IMR-90 (cell line): ENCODE data around the gene PLCL1. TPM values are rescaled to one million over a fixed set of nuclear protein-coding genes. Genes with fewer than 3 reads are reported as not detected.

Source experiments
- ATAC-seq: fragments of 200-7000 bp; cut with Tn5 transposase; 2 replicates; pipeline ENCODE4 v1.9.1; 2020; ENCODE audit warnings: low read depth, mild to moderate bottlenecking, moderate library complexity
- BruUV-seq: library from RNA; stranded (reverse); fragments of 400-500 nt; replicated peaks from 2 replicates; lab custom pipeline; 2021; lab: Mats Ljungman, UMichigan
- CTCF ChIA-PET: fragments of 300-600 bp; formaldehyde crosslinking; extraction: SDS; loops from one replicate; lab custom pipeline; 2021; ENCODE audit warnings: antibody characterized with exemption; lab: Yijun Ruan, JAX
- POLR2A ChIA-PET: fragments of 300-600 bp; sonication (Branson Sonifier 250); formaldehyde crosslinking; loops from one replicate; lab custom pipeline; 2022; ENCODE audit warnings: antibody characterized with exemption; ENCODE audit not compliant: unreplicated experiment; lab: Charles Lee
- DNase-seq: peaks from one replicate; pipeline ENCODE4 v3.0.0; 2013
- H2AFZ ChIP-seq: replicated peaks from 2 replicates; pipeline ENCODE3; 2013; ENCODE audit warnings: low read length, mild to moderate bottlenecking; ENCODE audit not compliant: poor library complexity
- H2AK5ac ChIP-seq: 2 replicates; pipeline ENCODE4 v1.6.1; 2013; ENCODE audit warnings: low read depth, low read length, inconsistent platforms
- H2AK9ac ChIP-seq: replicated peaks from 2 replicates; pipeline ENCODE3; 2013; ENCODE audit warnings: mild to moderate bottlenecking, low read depth, low read length, moderate library complexity; ENCODE audit not compliant: poor library complexity
- H2BK120ac ChIP-seq: 2 replicates; pipeline ENCODE4 v1.6.1; 2013; ENCODE audit warnings: low read depth, low read length, inconsistent platforms
- H2BK15ac ChIP-seq: 3 replicates; pipeline ENCODE4 v1.6.1; 2013; ENCODE audit warnings: low read depth, low read length, inconsistent platforms
- H2BK20ac ChIP-seq: 2 replicates; pipeline ENCODE4 v1.6.1; 2013; ENCODE audit warnings: low read depth, mild to moderate bottlenecking, inconsistent platforms, low read length, moderate library complexity
- H2BK5ac ChIP-seq: 2 replicates; pipeline ENCODE4 v1.6.1; 2013; ENCODE audit warnings: mild to moderate bottlenecking, low read depth, low read length, inconsistent platforms; ENCODE audit not compliant: poor library complexity, severe bottlenecking
- H3K14ac ChIP-seq: replicated peaks from 2 replicates; pipeline ENCODE4 v1.6.1; 2013; ENCODE audit warnings: low read depth, low read length, inconsistent platforms
- H3K18ac ChIP-seq: 2 replicates; pipeline ENCODE4 v1.6.1; 2013; ENCODE audit warnings: low read depth, low read length, control low read depth
- H3K23ac ChIP-seq: 2 replicates; pipeline ENCODE4 v1.6.1; 2013; ENCODE audit warnings: low read depth, low read length, inconsistent platforms
- H3K27ac ChIP-seq: 2 replicates; pipeline ENCODE4 v1.5.1; 2013; ENCODE audit warnings: mild to moderate bottlenecking, control low read depth, low read length; ENCODE audit not compliant: insufficient read depth
- H3K27me3 ChIP-seq: 2 replicates; pipeline ENCODE4 v1.6.1; 2013; ENCODE audit warnings: low read length; ENCODE audit not compliant: control insufficient read depth, insufficient read depth
- H3K36me3 ChIP-seq: 2 replicates; pipeline ENCODE4 v1.6.1; 2013; ENCODE audit warnings: low read length, mixed read lengths; ENCODE audit not compliant: control insufficient read depth, insufficient read depth
- H3K4ac ChIP-seq: 2 replicates; pipeline ENCODE4 v1.6.1; 2013; ENCODE audit warnings: low read depth, low read length, inconsistent platforms
- H3K4me1 ChIP-seq: 2 replicates; pipeline ENCODE4 v1.6.1; 2013; ENCODE audit warnings: low read length, mixed read lengths; ENCODE audit not compliant: control insufficient read depth, insufficient read depth
- H3K4me2 ChIP-seq: 2 replicates; pipeline ENCODE4 v1.6.1; 2013; ENCODE audit warnings: low read depth, mild to moderate bottlenecking, control low read depth, low read length, moderate library complexity
- H3K4me3 ChIP-seq: 2 replicates; pipeline ENCODE4 v1.5.1; 2013; ENCODE audit warnings: low read depth, mild to moderate bottlenecking, control low read depth, low read length, moderate library complexity; ENCODE audit not compliant: insufficient read depth
- H3K56ac ChIP-seq: 2 replicates; pipeline ENCODE4 v1.6.1; 2013; ENCODE audit warnings: low read length, inconsistent platforms; ENCODE audit not compliant: insufficient read depth; ENCODE audit errors: extremely low read depth
- H3K79me1 ChIP-seq, 2 experiments: 2 replicates each; pipeline ENCODE4 v1.6.1; 2013; ENCODE audit warnings: low read length in 2 of 2, inconsistent platforms in 1 of 2, low read depth in 1 of 2
- H3K9ac ChIP-seq: 2 replicates; pipeline ENCODE4 v1.6.1; 2013; ENCODE audit warnings: low read depth, low read length, control low read depth
- H3K9me1 ChIP-seq: 2 replicates; pipeline ENCODE4 v1.6.1; 2013; ENCODE audit warnings: low read length, inconsistent platforms; ENCODE audit not compliant: insufficient read depth
- H3K9me3 ChIP-seq: 2 replicates; pipeline ENCODE4 v1.6.1; 2013; ENCODE audit warnings: low read length; ENCODE audit not compliant: control insufficient read depth, insufficient read depth
- H4K20me1 ChIP-seq: 2 replicates; pipeline ENCODE4 v1.6.1; 2013; ENCODE audit warnings: low read length, inconsistent platforms; ENCODE audit not compliant: insufficient read depth
- H4K5ac ChIP-seq: 2 replicates; pipeline ENCODE4 v1.6.1; 2013; ENCODE audit warnings: mild to moderate bottlenecking, low read depth, low read length, control low read depth
- H4K8ac ChIP-seq, 2 experiments: 2 replicates each; pipeline ENCODE4 v1.6.1; 2013; ENCODE audit warnings: low read depth in 2 of 2, low read length in 2 of 2, control low read depth in 1 of 2, inconsistent platforms in 1 of 2
- H4K91ac ChIP-seq: 2 replicates; pipeline ENCODE4 v1.6.1; 2013; ENCODE audit warnings: low read depth, low read length, inconsistent platforms; ENCODE audit not compliant: insufficient read depth
- BHLHE40 ChIP-seq: fragments of 150-350 bp; IDR thresholded peaks from 2 replicates; pipeline ENCODE4 v1.6.1; 2016; ENCODE audit warnings: mild to moderate bottlenecking, low read depth, low read length
- CEBPB ChIP-seq: IDR thresholded peaks from 2 replicates; pipeline ENCODE4 v1.6.1; 2012; ENCODE audit warnings: low read depth, low read length, improper control_type of control experiment
- CHD1 ChIP-seq: IDR thresholded peaks from 2 replicates; pipeline ENCODE4 v1.6.1; 2012; ENCODE audit warnings: low read depth, low read length, improper control_type of control experiment
- CTCF ChIP-seq: conservative IDR thresholded peaks from 2 replicates; pipeline ENCODE4 v1.5.1; 2012; ENCODE audit warnings: mild to moderate bottlenecking, low read depth, low read length, improper control_type of control experiment
- ELK1 ChIP-seq: fragments of 150-350 bp; IDR thresholded peaks from 2 replicates; pipeline ENCODE4 v1.6.1; 2016; ENCODE audit warnings: low read depth, mild to moderate bottlenecking, low read length, moderate library complexity, borderline replicate concordance
- FOS ChIP-seq: fragments of 150-350 bp; IDR thresholded peaks from 2 replicates; pipeline ENCODE4 v1.6.1; 2016; ENCODE audit warnings: low read depth, low read length
- MAFK ChIP-seq: IDR thresholded peaks from 2 replicates; pipeline ENCODE4 v1.6.1; 2012; ENCODE audit warnings: low read depth, low read length, improper control_type of control experiment
- MXI1 ChIP-seq: IDR thresholded peaks from 2 replicates; pipeline ENCODE4 v1.6.1; 2012; ENCODE audit warnings: low read depth, mild to moderate bottlenecking, low read length, moderate library complexity, borderline replicate concordance
- NFE2L2 ChIP-seq: fragments of 150-350 bp; IDR thresholded peaks from 2 replicates; pipeline ENCODE4 v1.6.1; 2016; ENCODE audit warnings: low read depth, mild to moderate bottlenecking, low read length
- POLR2A ChIP-seq: IDR thresholded peaks from 2 replicates; pipeline ENCODE4 v1.6.1; 2012; ENCODE audit warnings: mild to moderate bottlenecking, low read depth, low read length
- RCOR1 ChIP-seq: IDR thresholded peaks from 2 replicates; pipeline ENCODE4 v1.6.1; 2012; ENCODE audit warnings: mild to moderate bottlenecking, low read length, improper control_type of control experiment; ENCODE audit not compliant: insufficient replicate concordance
- RFX5 ChIP-seq: IDR thresholded peaks from 2 replicates; pipeline ENCODE4 v1.8.0; 2012; ENCODE audit warnings: low read depth, mild to moderate bottlenecking, low read length, moderate library complexity
- SMC3 ChIP-seq: fragments of 150-350 bp; IDR thresholded peaks from 2 replicates; pipeline ENCODE4 v1.6.1; 2016; ENCODE audit warnings: low read depth, mild to moderate bottlenecking, antibody characterized with exemption, low read length, moderate library complexity
- USF2 ChIP-seq: fragments of 150-350 bp; IDR thresholded peaks from 2 replicates; pipeline ENCODE4 v1.6.1; 2017; ENCODE audit warnings: mild to moderate bottlenecking, antibody characterized with exemption, low read length, low read depth
- dilution Hi-C: fragments of 300-500 bp; cut with HindIII; formaldehyde crosslinking; loops from one replicate; pipeline ENCODE4 v1.14.3; 2018; ENCODE audit warnings: low sequenced_read_pairs; ENCODE audit not compliant: unreplicated experiment
- in situ Hi-C: fragments of 300-500 bp; cut with MboI; formaldehyde crosslinking; loops from 3 replicates; pipeline ENCODE4 v1.14.3; 2019; ENCODE audit warnings: low sequenced_read_pairs, inconsistent platforms, mixed read lengths
- intact Hi-C: fragments of 100-400 bp; cut with micrococcal nuclease; formaldehyde crosslinking; loops from 2 replicates; pipeline ENCODE4 v1.10.0; 2022
- polyA plus RNA-seq, 3 experiments: library from polyadenylated mRNA; depleted of rRNA; stranded (reverse); fragments of >200 nt; gene quantifications; 2 replicates each; pipeline ENCODE4 v1.2.3, GENCODE V29; 2012; ENCODE audit warnings: low replicate concordance in 1 of 3
- total RNA-seq: library from RNA; depleted of rRNA; stranded (reverse); fragments of >200 nt; gene quantifications from 2 replicates; pipeline ENCODE4 v1.2.3, GENCODE V29; 2012

The PLCL1 gene
- total and polyA plus RNA-seq, 2 of the 4 experiments (the other 2 are of a cell fraction): 0.14 to 0.18 TPM

- Histone ChIP-seq H4K8ac (no peak overlapping the region), H2AFZ (no peak overlapping the region), H3K9me3 (no peaks in the 10 kb centered on the region), H4K20me1 (no peaks in the 10 kb centered on the region), H3K56ac (no peak overlapping the region), H3K27ac (no peak overlapping the region), H3K27me3 (peaks cover 15% of the 10 kb centered on the region), H3K4me2 (no peak overlapping the region), H3K79me1 (no peaks in the 10 kb centered on the region), H3K4ac (no peak overlapping the region), H4K91ac (no peak overlapping the region), H2BK20ac (no peak overlapping the region), H3K4me3 (no peak overlapping the region), H3K23ac (no peak overlapping the region), H2AK9ac (no peak overlapping the region), H2BK120ac (no peak overlapping the region), H2AK5ac (no peak overlapping the region), H3K4me1 (no peaks in the 10 kb centered on the region), H3K18ac (no peak overlapping the region), H3K9ac (no peak overlapping the region), H2BK15ac (no peak overlapping the region), H2BK5ac (no peak overlapping the region), H3K36me3 (no peaks in the 10 kb centered on the region), H3K9me1 (no peaks in the 10 kb centered on the region), H3K14ac (no peak overlapping the region), H4K5ac (no peak overlapping the region)
- ChIA-PET CTCF (interaction anchor here (1.0 to 1.1 kb wide), 2 partner anchors 238 to 496 kb away, joined by 3 read pairs; no protein-coding TSS in a partner anchor), POLR2A (no interaction called here)
- intact Hi-C loops: loop anchor here (5.0 kb wide), 1 partner anchor 106 kb away; no protein-coding TSS in a partner anchor
- no peak for ATAC-seq
- no TSS peak for BruUV-seq
- DNase-seq: no peak
- dilution Hi-C loops: no loop called here
- in situ Hi-C loops: loop anchor here (5.0 to 10.0 kb wide), 3 partner anchors 254 to 496 kb away; no protein-coding TSS in a partner anchor
- no peak for TF ChIP-seq CEBPB
- no peak for TF ChIP-seq ELK1
- no peak for TF ChIP-seq SMC3
- TF ChIP-seq MAFK: no peak
- no peak for TF ChIP-seq BHLHE40
- no peak for TF ChIP-seq CTCF
- no peak for TF ChIP-seq MXI1
- no peak for TF ChIP-seq FOS
- no peak for TF ChIP-seq USF2
- TF ChIP-seq RCOR1: no peak
- no peak for TF ChIP-seq POLR2A
- TF ChIP-seq NFE2L2: no peak
- no peak for TF ChIP-seq CHD1
- no peak for TF ChIP-seq RFX5
These were observed 3.4 kb upstream of the PLCL1 start for GRCh38 chr2:197801033-197801432.
